GM12801 (cell line): ENCODE measurements around the gene ARID2.

Source experiments
- TF ChIP-seq, protein P1 (sequence below): IDR thresholded peaks from one replicate; pipeline ENCODE4 v1.5.1; 2011; ENCODE audit warnings: control low read depth; ENCODE audit not compliant: insufficient read length; ENCODE audit errors: extremely low read depth

The ARID2 gene, protein sequence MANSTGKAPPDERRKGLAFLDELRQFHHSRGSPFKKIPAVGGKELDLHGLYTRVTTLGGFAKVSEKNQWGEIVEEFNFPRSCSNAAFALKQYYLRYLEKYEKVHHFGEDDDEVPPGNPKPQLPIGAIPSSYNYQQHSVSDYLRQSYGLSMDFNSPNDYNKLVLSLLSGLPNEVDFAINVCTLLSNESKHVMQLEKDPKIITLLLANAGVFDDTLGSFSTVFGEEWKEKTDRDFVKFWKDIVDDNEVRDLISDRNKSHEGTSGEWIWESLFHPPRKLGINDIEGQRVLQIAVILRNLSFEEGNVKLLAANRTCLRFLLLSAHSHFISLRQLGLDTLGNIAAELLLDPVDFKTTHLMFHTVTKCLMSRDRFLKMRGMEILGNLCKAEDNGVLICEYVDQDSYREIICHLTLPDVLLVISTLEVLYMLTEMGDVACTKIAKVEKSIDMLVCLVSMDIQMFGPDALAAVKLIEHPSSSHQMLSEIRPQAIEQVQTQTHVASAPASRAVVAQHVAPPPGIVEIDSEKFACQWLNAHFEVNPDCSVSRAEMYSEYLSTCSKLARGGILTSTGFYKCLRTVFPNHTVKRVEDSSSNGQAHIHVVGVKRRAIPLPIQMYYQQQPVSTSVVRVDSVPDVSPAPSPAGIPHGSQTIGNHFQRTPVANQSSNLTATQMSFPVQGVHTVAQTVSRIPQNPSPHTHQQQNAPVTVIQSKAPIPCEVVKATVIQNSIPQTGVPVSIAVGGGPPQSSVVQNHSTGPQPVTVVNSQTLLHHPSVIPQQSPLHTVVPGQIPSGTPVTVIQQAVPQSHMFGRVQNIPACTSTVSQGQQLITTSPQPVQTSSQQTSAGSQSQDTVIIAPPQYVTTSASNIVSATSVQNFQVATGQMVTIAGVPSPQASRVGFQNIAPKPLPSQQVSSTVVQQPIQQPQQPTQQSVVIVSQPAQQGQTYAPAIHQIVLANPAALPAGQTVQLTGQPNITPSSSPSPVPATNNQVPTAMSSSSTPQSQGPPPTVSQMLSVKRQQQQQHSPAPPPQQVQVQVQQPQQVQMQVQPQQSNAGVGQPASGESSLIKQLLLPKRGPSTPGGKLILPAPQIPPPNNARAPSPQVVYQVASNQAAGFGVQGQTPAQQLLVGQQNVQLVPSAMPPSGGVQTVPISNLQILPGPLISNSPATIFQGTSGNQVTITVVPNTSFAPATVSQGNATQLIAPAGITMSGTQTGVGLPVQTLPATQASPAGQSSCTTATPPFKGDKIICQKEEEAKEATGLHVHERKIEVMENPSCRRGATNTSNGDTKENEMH (N-terminal part only)

DNA sequence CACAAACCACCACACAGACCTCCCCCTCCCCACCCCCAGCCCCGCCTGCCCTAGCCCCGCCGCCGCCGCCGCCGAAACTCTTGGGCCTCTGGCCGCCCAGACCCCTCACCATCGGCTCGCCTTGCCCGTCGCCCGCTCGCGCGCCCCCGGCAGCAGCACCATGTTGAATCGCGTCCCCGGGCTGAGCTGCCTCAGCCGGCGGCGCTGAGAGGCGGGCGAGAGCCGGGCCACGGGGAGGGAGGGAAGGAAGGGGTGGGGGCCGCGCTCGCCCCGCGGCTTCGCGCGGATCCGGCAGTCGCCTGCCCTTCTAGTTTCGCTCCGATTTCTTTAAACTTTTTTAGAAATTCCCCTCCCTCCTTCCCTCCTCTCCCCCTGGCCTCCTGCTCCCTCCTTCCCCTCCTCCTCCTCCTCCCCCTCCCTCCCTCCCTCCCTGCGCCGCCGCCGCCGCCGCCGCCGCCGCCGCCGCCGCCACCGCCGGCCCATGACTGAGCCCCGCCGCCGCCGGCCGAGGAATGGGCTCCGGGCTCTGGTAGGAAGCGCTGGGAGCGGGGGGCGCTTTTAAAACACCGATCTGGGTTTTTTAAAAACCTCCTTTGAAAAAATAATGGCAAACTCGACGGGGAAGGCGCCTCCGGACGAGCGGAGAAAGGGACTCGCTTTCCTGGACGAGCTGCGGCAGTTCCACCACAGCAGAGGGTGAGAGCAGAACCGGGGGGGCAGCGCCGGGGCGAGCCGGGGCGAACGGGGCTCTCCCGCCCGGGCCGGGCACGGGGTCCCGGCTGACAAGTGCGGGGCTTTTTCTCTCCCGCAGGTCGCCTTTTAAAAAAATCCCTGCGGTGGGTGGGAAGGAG, at the start of gene ARID2:
Gene ARID2, plus strand, starts transcription at position 474 of the 851 bp plus-strand sequence. Its CDS starts 131 bp downstream, at position 605.
- TF ChIP-seq, protein P1, sequence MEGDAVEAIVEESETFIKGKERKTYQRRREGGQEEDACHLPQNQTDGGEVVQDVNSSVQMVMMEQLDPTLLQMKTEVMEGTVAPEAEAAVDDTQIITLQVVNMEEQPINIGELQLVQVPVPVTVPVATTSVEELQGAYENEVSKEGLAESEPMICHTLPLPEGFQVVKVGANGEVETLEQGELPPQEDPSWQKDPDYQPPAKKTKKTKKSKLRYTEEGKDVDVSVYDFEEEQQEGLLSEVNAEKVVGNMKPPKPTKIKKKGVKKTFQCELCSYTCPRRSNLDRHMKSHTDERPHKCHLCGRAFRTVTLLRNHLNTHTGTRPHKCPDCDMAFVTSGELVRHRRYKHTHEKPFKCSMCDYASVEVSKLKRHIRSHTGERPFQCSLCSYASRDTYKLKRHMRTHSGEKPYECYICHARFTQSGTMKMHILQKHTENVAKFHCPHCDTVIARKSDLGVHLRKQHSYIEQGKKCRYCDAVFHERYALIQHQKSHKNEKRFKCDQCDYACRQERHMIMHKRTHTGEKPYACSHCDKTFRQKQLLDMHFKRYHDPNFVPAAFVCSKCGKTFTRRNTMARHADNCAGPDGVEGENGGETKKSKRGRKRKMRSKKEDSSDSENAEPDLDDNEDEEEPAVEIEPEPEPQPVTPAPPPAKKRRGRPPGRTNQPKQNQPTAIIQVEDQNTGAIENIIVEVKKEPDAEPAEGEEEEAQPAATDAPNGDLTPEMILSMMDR = no peak

DNA sequence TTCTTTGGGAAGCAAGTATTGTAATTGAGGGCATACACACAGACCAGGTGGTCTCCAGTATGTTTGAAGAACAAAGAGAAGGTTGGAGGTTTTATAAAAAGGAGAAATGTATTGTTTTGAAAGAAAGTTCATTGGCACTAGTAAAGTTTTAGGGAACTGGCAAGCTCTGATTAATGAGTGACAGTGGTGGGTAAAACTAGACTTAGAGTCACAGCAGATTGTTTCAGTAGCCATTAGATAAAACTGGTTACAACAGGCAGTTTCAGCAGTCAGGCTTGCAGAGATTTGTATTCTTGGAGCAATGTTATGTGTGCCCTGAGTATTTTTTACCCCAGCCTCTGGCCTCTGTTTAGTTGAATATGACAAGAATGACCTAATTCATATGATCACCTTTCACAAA, 49.1 kb upstream of the ARID2 start:
- TF ChIP-seq, protein P1 = no peak

DNA sequence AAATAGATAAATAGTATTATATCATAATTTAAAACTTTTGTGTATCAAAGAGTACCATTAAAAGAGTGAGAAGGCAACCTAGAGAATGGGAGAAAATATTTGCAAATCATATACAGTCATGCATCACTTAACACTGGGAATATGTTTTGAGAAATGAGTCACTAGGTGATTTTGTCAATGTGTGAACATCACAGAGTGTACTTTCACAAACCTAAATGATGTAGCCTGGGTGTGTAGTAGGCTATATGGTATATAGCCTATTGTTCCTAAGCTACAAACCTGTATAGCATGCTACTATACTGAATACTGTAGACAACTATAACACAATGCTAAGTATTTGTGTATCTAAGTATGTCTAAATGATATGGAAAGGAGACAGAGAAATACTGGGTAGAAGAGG, 48.0 kb upstream of the ARID2 start:
- TF ChIP-seq, protein P1 = no peak

DNA sequence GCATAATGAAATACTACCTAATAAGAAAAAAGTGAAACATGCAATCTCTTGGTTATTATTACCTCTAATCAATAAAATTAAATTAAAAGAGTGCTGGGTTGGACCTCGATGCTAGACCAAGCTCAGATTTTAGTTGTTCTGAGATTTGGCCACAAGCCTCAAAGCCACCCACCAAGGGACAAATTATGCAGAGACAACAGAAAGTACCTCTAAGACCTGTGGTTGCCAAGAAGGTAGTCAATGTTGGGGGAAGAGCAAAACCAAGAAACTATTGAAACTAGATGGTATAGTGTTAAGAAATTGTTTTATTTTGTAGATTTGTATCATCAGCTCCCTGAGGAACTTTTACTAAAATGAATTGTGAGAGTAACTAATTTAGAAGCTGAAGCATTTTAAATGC, 43.8 kb upstream of the ARID2 start:
- TF ChIP-seq, protein P1 = no peak

DNA sequence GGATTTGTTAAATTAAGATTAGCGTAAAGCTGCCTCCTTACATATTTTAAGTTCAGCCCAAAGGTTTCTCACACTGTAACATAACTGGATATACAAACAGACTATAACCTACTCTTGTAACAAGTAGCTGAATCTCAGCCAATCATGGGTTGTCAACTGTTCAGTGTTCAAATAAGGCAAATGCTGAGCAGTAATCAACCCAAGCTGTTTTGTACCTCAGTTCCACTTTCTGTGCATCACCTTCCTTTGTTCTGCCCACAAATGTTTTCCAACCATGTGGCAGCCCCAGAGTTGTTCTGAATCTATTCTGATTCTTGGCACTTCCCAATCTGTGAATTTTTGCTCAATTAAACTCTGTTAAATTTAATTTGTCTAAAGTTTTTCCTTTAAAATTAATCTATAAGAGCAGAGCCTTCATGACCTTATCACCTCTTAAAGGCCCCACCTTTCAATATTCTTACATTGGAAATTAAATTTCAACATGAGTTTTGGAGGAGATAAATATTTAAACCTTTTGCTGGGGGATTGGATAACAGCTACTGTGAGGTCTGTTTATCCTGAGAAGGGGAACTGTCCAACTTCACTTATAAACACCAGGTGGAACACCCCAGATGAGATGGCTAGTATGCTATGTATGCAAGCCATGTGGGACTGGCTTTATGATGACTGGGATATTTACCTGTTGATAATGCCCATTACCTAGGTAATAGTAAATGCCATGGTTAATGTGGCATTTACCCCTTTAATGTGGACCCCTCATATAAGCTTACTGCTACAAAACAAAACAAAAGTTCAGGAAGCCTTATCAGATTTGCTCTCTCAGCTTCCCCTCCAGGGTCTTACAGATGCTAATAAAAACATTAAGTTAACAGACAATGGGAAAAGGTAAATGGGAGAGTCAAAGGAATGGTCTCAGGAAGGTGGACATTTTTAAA, 42.2 kb upstream of the ARID2 start:
- TF ChIP-seq, protein P1 = no peak

DNA sequence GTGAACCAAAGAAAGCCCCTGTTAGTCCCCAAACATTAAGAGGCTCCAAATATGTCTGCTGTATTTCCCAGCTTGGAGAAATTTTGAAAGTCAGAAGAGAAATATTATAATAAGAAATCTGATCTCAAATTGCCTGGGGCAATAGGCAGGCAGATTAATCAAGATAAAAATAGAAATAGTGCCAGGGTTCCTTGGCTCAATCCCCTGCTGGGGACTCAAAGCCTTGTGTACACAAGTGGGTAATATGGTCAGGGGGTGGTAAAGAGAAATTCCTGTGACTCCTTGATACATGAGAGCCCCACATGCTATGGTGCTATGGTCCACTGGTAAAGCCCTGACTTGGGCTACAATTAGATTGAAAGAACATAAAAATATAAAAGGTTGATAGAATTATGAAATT, 41.3 kb upstream of the ARID2 start:
- TF ChIP-seq, protein P1 = no peak
